Measurements from ENCODE around the gene GNPDA1. TPM values are rescaled to one million over a fixed set of nuclear protein-coding genes. Genes with fewer than 3 reads are reported as not detected.
A peak's percentile ranks its signal among the peaks of the same experiment; 100 is the strongest.

GNPDA1 gene
- total RNA-seq, 8 experiments from 2014 or later = 26.6 to 93.3 (median 35.9) TPM

DNA sequence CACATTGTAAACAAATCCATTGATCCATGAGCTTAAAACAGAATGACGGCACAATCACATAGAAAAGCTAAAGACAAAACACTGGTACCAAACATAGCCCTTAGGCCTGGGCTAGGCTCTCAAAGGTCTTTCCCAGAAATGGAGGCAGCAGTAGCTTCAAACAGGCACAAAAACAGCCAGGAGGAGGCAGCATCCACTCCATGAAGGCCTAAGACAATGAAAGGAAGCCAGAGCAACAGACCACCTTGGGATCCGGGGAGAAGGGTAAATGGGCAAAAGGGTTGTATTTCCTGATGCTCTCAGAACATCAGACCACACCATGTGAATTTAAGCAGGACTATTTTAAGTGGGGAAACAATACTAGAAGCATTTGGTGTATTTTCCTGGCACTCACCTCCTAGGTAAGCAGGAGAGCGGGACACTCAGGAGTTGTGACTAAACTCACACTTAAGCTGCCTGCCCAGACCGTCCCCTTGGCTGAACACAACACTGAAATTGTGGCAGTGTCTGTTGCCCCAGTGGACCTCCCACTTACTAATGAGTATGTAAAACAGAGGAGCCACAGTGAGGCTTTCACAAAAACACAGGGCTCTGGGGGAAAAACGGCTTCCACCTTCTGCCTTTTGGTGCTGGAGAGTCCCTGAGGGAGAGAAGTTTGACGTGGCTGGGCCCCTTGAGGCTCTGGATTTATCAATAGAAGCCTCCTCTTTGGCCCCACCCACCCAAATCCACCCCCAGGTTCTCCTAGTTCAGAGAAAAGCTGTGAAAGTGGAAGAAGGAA lies 11.9 kb downstream of the GNPDA1 start:
- no peak overlapping the region for H3K27ac ChIP-seq
- 67 to 100% (median 88%) methylated on average over 1 to 6 of the region's 6 CpGs; no CpG with 5 or more reads in 3 of the 10 experiments for WGBS, 10 experiments
- H3K4me1 ChIP-seq (replicated peaks in 1 of 2) = no peaks in the 10 kb centered on the region
- H3K4me3 ChIP-seq = no peak overlapping the region
- ATAC-seq (replicated peaks in 6 of 8) = peak in 3 of 8 experiments; percentile 70 to 76 (median 74)
- in situ Hi-C loops (cut with MboI; ENCODE audit: low pct_unique_long_range_greater_than_20kb in 2 of 9, low sequenced_read_pairs in 9 of 9, unreplicated experiment in 9 of 9) = loop anchor here in 6 of 9 experiments (10.0 to 25.0 kb wide), 5 partner anchors 111 to 686 kb away; partner anchors contain the start of genes NDFIP1 (in 3 of the 6) and FGF1 (in 1 of the 6)

- in situ Hi-C loops (cut with MboI; ENCODE audit: low pct_unique_long_range_greater_than_20kb in 2 of 9, low sequenced_read_pairs in 9 of 9, unreplicated experiment in 9 of 9) = loop anchor here in 6 of 9 experiments (10.0 to 25.0 kb wide), 5 partner anchors 112 to 687 kb away; partner anchors contain the start of genes NDFIP1 (in 3 of the 6) and FGF1 (in 1 of the 6)
Observed at GRCh38 chr5:142000173-142000572, 12.7 kb downstream of the GNPDA1 start.

GRCh38 chr5:141997358-141997960 lies 15.4 kb downstream of the GNPDA1 start:
- no peak for ATAC-seq (replicated peaks in 6 of 8)
- Histone ChIP-seq H3K4me3 (no peak overlapping the region), H3K4me1 (replicated peaks in 1 of 2) (no peaks in the 10 kb centered on the region), H3K27ac (no peak overlapping the region)
- 28 to 100% (median 84%) methylated on average over 1 to 6 of the region's 6 CpGs; no CpG with 5 or more reads in 1 of the 10 experiments for WGBS, 10 experiments
- in situ Hi-C loops (cut with MboI; ENCODE audit: low pct_unique_long_range_greater_than_20kb in 2 of 9, low sequenced_read_pairs in 9 of 9, unreplicated experiment in 9 of 9) = loop anchor here in 2 of 9 experiments (10.0 to 25.0 kb wide), 3 partner anchors 137 to 565 kb away; no protein-coding TSS in a partner anchor

More at GRCh38 chr5:142000173-142000572, 12.7 kb downstream of the GNPDA1 start:
- H3K4me3 ChIP-seq = no peak overlapping the region
- 0 to 100% (median 88%) methylated on average over 1 of the region's 1 CpG; no CpG with 5 or more reads in 4 of the 10 experiments for WGBS, 10 experiments
- H3K4me1 ChIP-seq (replicated peaks in 1 of 2) = no peaks in the 10 kb centered on the region
- H3K27ac ChIP-seq = no peak overlapping the region
- ATAC-seq (replicated peaks in 6 of 8) = no peak

GRCh38 chr5:141995656-141996055 lies 17.2 kb downstream of the GNPDA1 start:
- ATAC-seq (replicated peaks in 6 of 8) = peak in 1 of 8 experiments; percentile 29
- Histone ChIP-seq H3K4me3 (no peak overlapping the region), H3K27ac (no peak overlapping the region), H3K4me1 (replicated peaks in 1 of 2) (no peaks in the 10 kb centered on the region)
- in situ Hi-C loops (cut with MboI; ENCODE audit: low pct_unique_long_range_greater_than_20kb in 2 of 9, low sequenced_read_pairs in 9 of 9, unreplicated experiment in 9 of 9) = loop anchor here in 2 of 9 experiments (10.0 to 25.0 kb wide), 3 partner anchors 139 to 567 kb away; no protein-coding TSS in a partner anchor
- WGBS, 10 experiments = 87 to 100% (median 95%) methylated on average over 1 to 3 of the region's 3 CpGs

- Histone ChIP-seq H3K4me1 (replicated peaks in 1 of 2) (no peaks in the 10 kb centered on the region), H3K4me3 (no peak overlapping the region), H3K27ac (no peak overlapping the region)
- ATAC-seq (replicated peaks in 6 of 8) = peak in 2 of 8 experiments; percentile 55 to 75
- 20 to 92% (median 71%) methylated on average over 1 to 4 of the region's 4 CpGs; no CpG with 5 or more reads in 1 of the 10 experiments for WGBS, 10 experiments
- in situ Hi-C loops (cut with MboI; ENCODE audit: low pct_unique_long_range_greater_than_20kb in 2 of 9, low sequenced_read_pairs in 9 of 9, unreplicated experiment in 9 of 9) = loop anchor here in 2 of 9 experiments (10.0 to 25.0 kb wide), 3 partner anchors 140 to 568 kb away; no protein-coding TSS in a partner anchor
Observed at GRCh38 chr5:141994511-141995136, 18.2 kb downstream of the GNPDA1 start.

- peak; percentile 39 to 85 (median 66) for ATAC-seq (replicated peaks in 6 of 8)
- no peak overlapping the region for H3K27ac ChIP-seq
- WGBS, 10 experiments = 0 to 67% (median 25%) methylated on average over 1 to 2 of the region's 2 CpGs; no CpG with 5 or more reads in 1 of the 10 experiments
- in situ Hi-C loops (cut with MboI; ENCODE audit: low pct_unique_long_range_greater_than_20kb in 2 of 9, low sequenced_read_pairs in 9 of 9, unreplicated experiment in 9 of 9) = loop anchor here in 2 of 9 experiments (10.0 to 25.0 kb wide), 3 partner anchors 142 to 570 kb away; no protein-coding TSS in a partner anchor
- H3K4me3 ChIP-seq = no peak overlapping the region
- no peaks in the 10 kb centered on the region for H3K4me1 ChIP-seq (replicated peaks in 1 of 2)
Observed at GRCh38 chr5:141992349-141992963, 20.4 kb downstream of the GNPDA1 start.

GRCh38 chr5:141989720-141990119 lies 23.1 kb downstream of the GNPDA1 start:
- 0 to 60% (median 0%) methylated on average over 1 of the region's 1 CpG; no CpG with 5 or more reads in 1 of the 10 experiments for WGBS, 10 experiments
- no peak for ATAC-seq (replicated peaks in 6 of 8)
- Histone ChIP-seq H3K4me1 (replicated peaks in 1 of 2) (no peaks in the 10 kb centered on the region), H3K27ac (no peak overlapping the region), H3K4me3 (no peak overlapping the region)
- in situ Hi-C loops (cut with MboI; ENCODE audit: low pct_unique_long_range_greater_than_20kb in 2 of 9, low sequenced_read_pairs in 9 of 9, unreplicated experiment in 9 of 9) = loop anchor here in 2 of 9 experiments (10.0 to 25.0 kb wide), 3 partner anchors 145 to 573 kb away; no protein-coding TSS in a partner anchor

- no peak overlapping the region for H3K4me3 ChIP-seq
- H3K27ac ChIP-seq = no peak overlapping the region
- no peak for ATAC-seq (replicated peaks in 6 of 8)
- H3K4me1 ChIP-seq (replicated peaks in 1 of 2) = no peaks in the 10 kb centered on the region
- in situ Hi-C loops (cut with MboI; ENCODE audit: low pct_unique_long_range_greater_than_20kb in 2 of 9, low sequenced_read_pairs in 9 of 9, unreplicated experiment in 9 of 9) = loop anchor here in 1 of 9 experiments (25.0 kb wide), 1 partner anchor 576 kb away; no protein-coding TSS in a partner anchor
Observed at GRCh38 chr5:141986072-141986471, 26.8 kb downstream of the GNPDA1 start.

GRCh38 chr5:141982626-141983025 lies 30.2 kb downstream of the GNPDA1 start:
- no peaks in the 10 kb centered on the region for H3K4me1 ChIP-seq (replicated peaks in 1 of 2)
- 49 to 75% (median 50%) methylated on average over 2 of the region's 2 CpGs; no CpG with 5 or more reads in 1 of the 10 experiments for WGBS, 10 experiments
- in situ Hi-C loops (cut with MboI; ENCODE audit: low pct_unique_long_range_greater_than_20kb in 2 of 9, low sequenced_read_pairs in 9 of 9, unreplicated experiment in 9 of 9) = loop anchor here in 1 of 9 experiments (25.0 kb wide), 1 partner anchor 580 kb away; no protein-coding TSS in a partner anchor
- ATAC-seq (replicated peaks in 6 of 8) = no peak
- no peak overlapping the region for H3K4me3 ChIP-seq
- H3K27ac ChIP-seq = no peak overlapping the region

- Histone ChIP-seq H3K4me3 (no peak overlapping the region), H3K4me1 (replicated peaks in 1 of 2) (no peaks in the 10 kb centered on the region), H3K27ac (no peak overlapping the region)
- no peak for ATAC-seq (replicated peaks in 6 of 8)
- in situ Hi-C loops (cut with MboI; ENCODE audit: low pct_unique_long_range_greater_than_20kb in 2 of 9, low sequenced_read_pairs in 9 of 9, unreplicated experiment in 9 of 9) = loop anchor here in 1 of 9 experiments (25.0 kb wide), 1 partner anchor 584 kb away; no protein-coding TSS in a partner anchor
Observed at GRCh38 chr5:141978389-141978788, 34.4 kb downstream of the GNPDA1 start.

DNA sequence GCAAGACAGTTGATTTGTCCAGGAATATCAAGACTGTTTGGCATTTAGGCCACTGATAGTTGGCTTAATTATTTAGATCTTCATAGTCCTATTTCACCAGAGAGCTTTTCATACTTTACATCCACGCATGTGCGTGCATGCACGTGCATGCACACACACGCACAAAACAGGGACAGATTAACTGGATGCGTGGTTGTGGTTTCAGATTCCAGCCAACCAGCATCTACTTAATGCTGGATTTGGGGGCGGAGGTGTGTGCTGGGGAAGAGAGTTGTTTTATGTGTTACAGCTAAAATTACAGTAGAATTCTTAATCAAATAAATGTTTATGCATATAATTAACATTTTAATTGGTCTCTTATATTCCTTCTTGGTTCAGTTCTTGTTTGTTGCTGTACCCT lies 36.7 kb downstream of the GNPDA1 start:
- Histone ChIP-seq H3K4me3 (no peak overlapping the region), H3K4me1 (replicated peaks in 1 of 2) (no peaks in the 10 kb centered on the region), H3K27ac (no peak overlapping the region)
- peak in 1 of 8 experiments; percentile 23 for ATAC-seq (replicated peaks in 6 of 8)
- 45 to 100% (median 86%) methylated on average over 1 to 6 of the region's 6 CpGs for WGBS, 10 experiments
- in situ Hi-C loops (cut with MboI; ENCODE audit: low pct_unique_long_range_greater_than_20kb in 2 of 9, low sequenced_read_pairs in 9 of 9, unreplicated experiment in 9 of 9) = loop anchor here in 1 of 9 experiments (25.0 kb wide), 1 partner anchor 586 kb away; no protein-coding TSS in a partner anchor

Measured in motor neuron (in vitro differentiated cells).